NCI-H1436 treated with DMSO at 0.1 percent for 48 hours (cell line): ENCODE measurements around the gene SLC38A10.
"Not testable (repeated sequence)": the region's sequence is repeated elsewhere in the genome, so short reads cannot be mapped to it uniquely, and the experiment has no call there.

Experiments used
- DNase-seq: peaks from one replicate; lab custom pipeline; 2025; lab: John Stamatoyannopoulos, UW

The SLC38A10 gene

GRCh38 chr17:81230043-81230820 is 64.9 kb downstream of the SLC38A10 start:
- DNase-seq = no peak

- DNase-seq = no peak
Observed at GRCh38 chr17:81229666-81229920, 65.5 kb downstream of the SLC38A10 start.

GRCh38 chr17:81228834-81229665 is 66.1 kb downstream of the SLC38A10 start:
- no peak for DNase-seq

GRCh38 chr17:81228420-81228819 is 66.7 kb downstream of the SLC38A10 start:
- DNase-seq = no peak

- not testable (repeated sequence) for DNase-seq
Observed at GRCh38 chr17:81227630-81228029, 67.5 kb downstream of the SLC38A10 start.

GRCh38 chr17:81223762-81224130 is 71.4 kb downstream of the SLC38A10 start:
- DNase-seq = no peak

GRCh38 chr17:81222906-81223761 is 72.0 kb downstream of the SLC38A10 start, which contains the start of gene CEP131:
CEP131 (minus strand) TSS chr17:81222965; CDS start chr17:81220056, 2,909 bp downstream.
- DNase-seq = peak; percentile 94

GRCh38 chr17:81222620-81222905 is 72.5 kb downstream of the SLC38A10 start:
- DNase-seq = no peak

- DNase-seq = no peak
Observed at GRCh38 chr17:81221842-81222619, 73.1 kb downstream of the SLC38A10 start.

- no peak for DNase-seq
Observed at GRCh38 chr17:81221371-81221841, 73.7 kb downstream of the SLC38A10 start.

GRCh38 chr17:81219476-81220180 is 75.5 kb downstream of the SLC38A10 start:
- DNase-seq = no peak

GRCh38 chr17:81218991-81219390 is 76.1 kb downstream of the SLC38A10 start:
- DNase-seq = no peak

- DNase-seq = no peak
Observed at GRCh38 chr17:81218459-81218858, 76.6 kb downstream of the SLC38A10 start.

GRCh38 chr17:81217491-81217890 is 77.6 kb downstream of the SLC38A10 start:
- DNase-seq = no peak

GRCh38 chr17:81213978-81214377 is 81.1 kb downstream of the SLC38A10 start:
- no peak for DNase-seq

GRCh38 chr17:81212365-81212764 is 82.7 kb downstream of the SLC38A10 start:
- no peak for DNase-seq

GRCh38 chr17:81210868-81211267 is 84.2 kb downstream of the SLC38A10 start:
- DNase-seq = no peak

- DNase-seq = no peak
Observed at GRCh38 chr17:81210466-81210865, 84.6 kb downstream of the SLC38A10 start.

GRCh38 chr17:81209141-81209540 is 86.0 kb downstream of the SLC38A10 start:
- no peak for DNase-seq

GRCh38 chr17:81208651-81209050 is 86.5 kb downstream of the SLC38A10 start:
- DNase-seq = no peak
